ENCODE data around the gene CAMKMT. TPM values are rescaled to one million over a fixed set of nuclear protein-coding genes. Genes with fewer than 3 reads are reported as not detected.

CAMKMT gene
- polyA plus RNA-seq, 4 donors: 13.2 to 15.0 (median 14.1) TPM

DNA sequence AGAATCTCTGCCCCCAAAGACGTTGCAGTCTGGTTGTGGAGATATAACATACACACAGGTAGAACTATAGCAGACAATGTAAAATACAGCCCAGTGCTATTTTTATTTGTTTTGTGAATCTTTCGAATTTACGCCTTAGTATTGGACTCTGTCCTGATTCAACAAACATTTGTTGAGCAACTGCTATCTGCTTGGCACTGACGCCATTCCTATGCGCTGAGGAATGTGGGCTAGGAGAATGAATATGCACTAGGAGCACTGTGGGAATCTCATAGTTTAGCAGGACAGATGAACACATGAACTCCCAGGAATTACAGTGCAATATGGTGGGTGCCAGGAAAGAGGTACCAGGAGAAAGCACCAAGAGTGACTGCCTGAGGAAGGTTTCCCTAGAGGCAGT lies 398.1 kb downstream of the CAMKMT start:
- no peak for DNase-seq (ENCODE audit: low read depth in 4 of 4, low spot score in 3 of 4)

DNA sequence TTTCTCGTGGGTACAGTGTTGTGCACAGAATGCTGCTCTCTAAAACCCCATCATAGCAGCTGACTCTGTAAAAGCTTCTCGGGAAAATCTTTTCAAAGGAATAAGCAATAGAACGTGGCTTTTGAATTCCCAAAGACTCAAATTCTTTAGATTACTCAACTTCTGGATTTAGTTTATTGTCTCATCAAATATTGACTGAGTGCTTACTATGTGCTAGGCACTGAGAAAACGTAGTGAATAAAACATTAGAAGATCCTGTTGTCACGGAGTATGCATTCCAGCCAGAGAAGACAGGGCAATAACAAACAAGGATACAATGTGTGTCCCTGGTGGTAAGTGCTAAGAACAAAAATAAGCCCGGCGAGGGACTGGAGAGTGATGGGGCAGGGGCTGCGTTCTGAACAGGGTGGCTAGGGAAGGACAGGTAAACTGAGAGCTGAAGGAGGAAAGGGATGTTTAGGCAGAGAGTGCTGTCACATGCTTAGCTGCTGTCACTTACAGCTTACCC lies 401.6 kb downstream of the CAMKMT start:
- no peak for DNase-seq (ENCODE audit: low read depth in 4 of 4, low spot score in 3 of 4)

DNA sequence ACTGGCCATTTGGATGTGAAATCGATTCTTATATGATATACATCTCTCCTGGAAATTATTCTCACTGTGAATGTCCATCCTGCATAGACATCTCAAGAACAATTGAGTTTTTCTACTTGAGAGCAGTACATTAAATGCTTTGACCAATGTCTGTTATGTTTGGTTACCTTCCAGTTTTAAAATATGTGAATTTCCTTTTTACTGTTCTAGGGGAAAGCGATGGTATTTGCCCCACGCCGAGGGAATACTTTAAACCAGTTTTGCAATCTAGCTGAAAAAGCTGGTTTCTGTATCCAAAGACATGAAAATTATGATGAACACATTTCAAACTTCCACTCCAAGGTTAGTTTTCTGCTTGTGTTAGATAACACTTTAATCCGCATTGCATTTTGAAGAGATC lies 404.5 kb downstream of the CAMKMT start:
- DNase-seq (ENCODE audit: low read depth in 4 of 4, low spot score in 3 of 4): no peak

DNA sequence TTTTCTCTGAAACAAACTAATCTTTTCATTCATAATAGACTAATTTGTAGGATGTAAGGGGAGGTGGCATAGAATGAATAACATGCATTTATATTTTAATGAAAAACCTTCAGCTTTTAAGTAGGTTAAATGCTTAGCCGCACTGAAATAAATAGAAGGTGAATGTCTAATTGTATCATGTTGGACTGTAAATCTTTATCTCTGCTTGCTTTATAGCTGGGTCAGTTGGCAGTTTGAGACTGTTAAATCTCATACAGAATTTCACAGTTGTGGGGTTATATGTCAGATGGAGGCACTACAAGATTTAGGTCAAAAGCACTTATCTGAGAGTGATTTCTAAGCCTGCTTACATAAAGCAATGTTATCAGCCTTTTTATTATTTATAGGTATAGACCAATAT lies 405.0 kb downstream of the CAMKMT start:
- DNase-seq (ENCODE audit: low read depth in 4 of 4, low spot score in 3 of 4): no peak

DNA sequence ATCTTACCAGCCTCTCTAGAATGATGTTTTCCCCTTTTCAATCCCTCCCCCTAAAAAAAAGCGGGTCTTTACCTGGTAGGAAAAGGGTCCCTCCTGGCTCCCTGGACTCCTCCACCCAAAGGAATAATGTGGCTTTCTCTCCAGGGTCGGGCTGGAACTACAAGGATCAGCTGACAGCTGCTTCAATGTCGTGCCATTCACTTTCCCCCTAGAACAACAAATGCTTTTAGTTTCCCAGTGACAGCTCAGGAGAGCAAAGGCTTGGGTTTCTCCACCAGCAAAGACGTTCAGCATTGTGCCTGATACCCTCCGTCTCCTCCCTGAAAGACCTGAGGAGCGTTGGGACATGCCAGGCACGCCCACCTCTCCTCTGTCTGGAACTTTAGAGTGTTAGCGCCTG lies 405.9 kb downstream of the CAMKMT start:
- no peak for DNase-seq (ENCODE audit: low read depth in 4 of 4, low spot score in 3 of 4)

DNA sequence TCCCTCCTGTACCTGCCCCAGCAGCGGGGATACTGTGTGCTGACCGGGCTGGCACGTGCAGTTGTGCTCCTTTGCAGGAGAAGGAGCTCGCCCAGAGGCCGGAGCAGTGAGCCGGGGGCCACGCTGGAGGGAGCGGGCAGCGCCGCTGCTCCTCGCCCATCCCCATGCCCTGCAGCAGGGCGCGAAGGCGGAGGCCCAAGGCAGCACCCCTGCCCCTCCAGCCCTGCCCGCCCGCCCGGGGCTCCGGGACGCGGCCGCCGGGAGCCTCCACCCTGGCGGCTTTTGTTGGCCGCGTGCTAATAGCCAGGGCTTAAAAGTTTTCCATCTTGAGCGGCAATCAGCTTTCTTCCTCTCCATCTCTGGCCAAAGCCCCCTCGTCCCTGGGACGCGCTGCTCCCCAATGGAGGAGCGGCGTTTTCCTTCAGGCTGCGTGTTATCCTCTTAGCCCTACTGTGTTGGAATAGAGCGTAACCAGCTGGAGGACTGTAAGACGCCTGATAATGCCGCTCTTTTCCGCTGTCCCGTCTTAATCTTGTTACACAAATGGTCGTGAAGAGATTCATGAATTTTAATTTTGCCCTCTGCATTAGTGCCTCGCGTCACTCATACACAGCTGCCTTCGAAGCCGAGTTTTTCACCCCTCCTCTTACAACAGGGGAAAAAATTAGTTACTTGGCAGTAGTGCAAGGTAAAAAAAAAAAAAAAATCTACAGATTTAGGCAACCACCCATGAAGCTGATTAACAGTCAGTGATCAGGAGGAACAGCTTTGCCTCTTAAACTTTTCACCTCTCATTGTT lies 406.9 kb downstream of the CAMKMT start:
- DNase-seq (ENCODE audit: low read depth in 4 of 4, low spot score in 3 of 4): no peak

DNA sequence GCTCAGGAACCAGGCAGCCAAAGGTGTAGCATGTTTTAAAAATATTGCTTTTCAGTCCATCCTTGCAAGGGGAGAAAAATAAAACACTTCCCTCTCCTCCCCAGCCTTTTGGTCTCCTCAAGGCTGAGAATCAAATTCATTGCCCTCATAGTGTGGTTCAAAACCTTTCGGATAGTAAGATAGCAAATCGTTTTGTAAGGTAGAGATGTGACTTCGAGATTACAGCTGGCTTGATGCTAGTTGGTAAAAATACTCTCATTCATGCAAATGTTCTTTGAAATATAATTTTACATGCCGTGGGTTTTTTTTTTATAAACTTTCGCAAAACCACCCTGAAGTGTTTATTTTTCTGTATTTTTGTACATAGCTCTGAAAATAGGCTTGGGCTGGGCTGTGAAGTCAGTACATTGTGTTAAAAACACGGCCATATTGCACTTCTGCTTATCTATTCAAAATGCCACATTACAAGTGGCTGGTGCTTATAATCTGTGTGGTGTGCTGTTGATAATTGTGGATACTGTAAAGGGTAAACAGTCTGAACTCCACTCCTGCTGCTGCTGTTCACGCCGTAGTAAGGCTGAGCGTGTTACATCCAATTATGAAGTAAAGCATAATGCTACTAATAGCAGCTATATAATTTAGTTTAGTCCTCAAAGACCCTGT lies 407.7 kb downstream of the CAMKMT start:
- no peak for DNase-seq (ENCODE audit: low read depth in 4 of 4, low spot score in 3 of 4)

DNA sequence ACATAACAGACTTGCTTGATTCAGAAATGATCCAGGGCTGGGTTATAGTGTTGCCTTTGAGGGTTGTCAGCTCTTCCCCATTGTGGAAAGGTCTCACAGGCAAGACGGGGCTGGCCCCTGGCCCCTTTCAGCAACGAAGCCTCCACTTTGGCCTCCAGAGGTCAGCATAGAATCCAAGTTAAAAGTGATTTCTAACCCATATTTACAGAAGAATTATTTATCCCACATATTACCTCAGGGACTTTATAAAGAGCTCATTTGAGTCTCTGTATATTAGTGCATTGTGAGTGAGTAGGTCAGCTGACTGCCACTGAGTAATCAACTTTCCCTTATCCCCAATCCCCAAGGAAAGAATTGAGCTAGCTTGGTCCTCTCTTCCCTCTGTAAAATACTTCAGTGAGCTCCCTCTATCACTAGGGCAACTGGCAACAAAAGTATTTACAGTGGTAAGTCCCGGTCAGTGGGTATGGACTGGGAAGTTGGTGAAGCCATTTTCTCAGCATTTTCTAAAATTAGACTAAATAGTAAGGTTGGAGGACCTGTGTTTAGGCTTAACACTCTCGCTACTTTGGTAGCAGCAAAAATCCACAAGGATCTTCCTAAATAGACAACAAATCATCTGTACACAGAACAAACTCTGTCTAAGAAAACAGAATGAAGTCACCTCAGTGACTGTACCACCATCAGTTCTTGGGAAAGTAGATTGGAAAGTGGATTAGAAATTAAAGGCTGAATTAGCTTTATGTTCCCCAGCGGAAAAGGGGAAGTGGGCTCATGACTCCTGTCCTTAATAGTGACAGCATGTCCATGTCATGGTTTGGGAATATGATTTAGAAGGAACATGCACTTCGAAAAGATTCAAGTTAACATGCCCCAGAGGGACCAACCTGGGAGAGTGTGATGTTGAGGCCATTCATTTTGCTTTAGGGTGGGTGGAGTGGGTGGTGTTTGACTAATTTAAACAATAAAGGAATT lies 408.8 kb downstream of the CAMKMT start:
- no peak for DNase-seq (ENCODE audit: low read depth in 4 of 4, low spot score in 3 of 4)

DNA sequence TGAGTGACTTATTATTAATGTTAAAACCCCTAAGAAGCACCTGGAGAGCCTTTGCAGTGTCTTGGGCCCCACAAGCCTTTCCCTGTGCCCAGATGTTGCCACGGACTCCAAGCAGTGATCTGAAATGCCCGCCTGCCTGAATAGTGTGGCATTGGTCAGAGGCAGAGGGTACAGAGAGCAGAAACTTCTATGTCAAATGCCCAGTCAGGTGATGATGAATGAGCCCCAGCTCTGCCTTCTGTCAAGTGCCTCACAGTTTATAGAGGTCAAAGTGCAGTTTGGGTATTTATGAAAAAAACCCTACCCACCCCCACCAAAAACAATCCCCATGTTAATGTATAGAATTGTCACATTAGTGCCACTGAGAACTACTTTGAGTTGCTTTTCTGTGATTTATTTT lies 409.8 kb downstream of the CAMKMT start:
- no peak for DNase-seq (ENCODE audit: low read depth in 4 of 4, low spot score in 3 of 4)

DNA sequence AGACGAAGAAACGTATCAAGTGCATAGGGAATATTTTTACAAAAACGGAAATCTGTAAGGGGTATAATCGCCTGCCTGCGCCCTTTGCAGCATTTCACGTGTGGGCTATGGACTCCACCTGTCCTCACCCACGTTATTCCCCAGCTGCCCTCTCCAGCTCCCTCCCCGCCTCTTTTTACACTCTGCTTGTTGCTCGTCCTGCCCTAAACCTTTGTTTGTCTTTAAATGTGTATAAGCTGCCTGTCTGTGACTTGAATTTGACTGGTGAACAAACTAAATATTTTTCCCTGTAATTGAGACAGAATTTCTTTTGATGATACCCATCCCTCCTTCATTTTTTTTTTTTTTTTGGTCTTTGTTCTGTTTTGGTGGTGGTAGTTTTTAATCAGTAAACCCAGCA lies 410.4 kb downstream of the CAMKMT start:
- no peak for DNase-seq (ENCODE audit: low read depth in 4 of 4, low spot score in 3 of 4)

DNA sequence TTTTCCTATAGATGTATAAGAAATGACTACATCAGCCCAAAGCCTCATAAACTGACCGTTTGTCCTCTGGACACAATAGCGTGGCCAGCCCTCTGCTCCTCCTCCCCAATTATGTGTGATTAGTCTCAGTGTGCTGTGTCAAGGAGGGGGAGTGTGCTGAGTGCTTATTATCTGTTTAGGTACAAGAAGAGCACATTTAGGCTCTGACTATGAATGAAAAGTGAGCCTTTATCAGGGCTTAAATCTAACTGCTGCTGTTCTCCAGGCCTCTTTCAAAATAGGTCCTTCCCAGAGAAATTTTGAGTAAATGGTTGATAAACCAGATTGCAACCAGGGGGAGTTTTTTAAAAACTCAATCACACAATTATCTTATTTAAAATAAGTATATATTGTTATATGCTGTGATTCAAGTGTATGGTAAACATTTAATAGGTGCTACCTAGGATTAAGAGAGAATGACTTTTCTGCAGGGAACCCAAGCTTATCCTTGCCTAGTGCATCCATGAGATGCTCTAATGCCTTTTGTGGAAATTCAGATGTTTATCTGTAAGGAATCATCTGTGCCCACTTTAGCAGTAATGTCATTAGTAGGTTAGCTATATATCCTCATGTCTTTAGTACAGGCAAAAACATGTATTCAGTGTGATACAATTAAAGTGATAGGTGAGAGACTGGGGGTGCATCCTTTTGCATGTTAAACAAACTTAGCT lies 411.1 kb downstream of the CAMKMT start:
- DNase-seq (ENCODE audit: low read depth in 4 of 4, low spot score in 3 of 4): no peak

DNA sequence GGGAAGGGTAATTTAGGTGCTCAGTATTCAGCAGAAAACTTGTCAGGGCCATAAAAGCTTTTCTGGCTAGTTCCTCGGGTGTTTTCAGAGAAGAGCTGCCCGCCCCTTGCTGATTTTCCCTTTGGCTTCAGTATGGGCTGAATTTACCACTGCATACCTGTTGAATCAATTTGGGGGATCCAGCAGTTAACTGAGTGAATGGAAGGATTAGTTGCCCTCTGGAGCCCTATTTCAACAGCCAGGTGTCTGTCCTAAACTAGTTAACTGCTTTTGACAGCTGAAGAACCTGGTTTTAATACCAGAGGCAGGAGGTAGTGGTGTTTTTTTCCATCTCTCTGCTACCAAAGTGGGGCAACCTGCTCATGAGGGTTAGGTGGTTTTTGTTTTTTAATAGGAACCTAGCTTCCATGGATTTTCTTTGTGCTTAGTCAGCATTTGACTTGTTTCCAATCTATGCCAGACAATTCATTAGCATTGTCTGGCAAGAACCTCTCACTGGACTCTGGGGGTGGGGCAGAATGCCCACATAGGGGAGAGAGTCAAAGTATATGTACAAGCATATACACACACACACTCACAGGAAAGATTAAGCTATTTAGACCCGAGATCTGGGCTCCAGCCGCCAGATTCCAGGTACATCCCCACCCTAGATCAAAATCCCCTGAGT lies 413.2 kb downstream of the CAMKMT start:
- no peak for DNase-seq (ENCODE audit: low read depth in 4 of 4, low spot score in 3 of 4)

DNA sequence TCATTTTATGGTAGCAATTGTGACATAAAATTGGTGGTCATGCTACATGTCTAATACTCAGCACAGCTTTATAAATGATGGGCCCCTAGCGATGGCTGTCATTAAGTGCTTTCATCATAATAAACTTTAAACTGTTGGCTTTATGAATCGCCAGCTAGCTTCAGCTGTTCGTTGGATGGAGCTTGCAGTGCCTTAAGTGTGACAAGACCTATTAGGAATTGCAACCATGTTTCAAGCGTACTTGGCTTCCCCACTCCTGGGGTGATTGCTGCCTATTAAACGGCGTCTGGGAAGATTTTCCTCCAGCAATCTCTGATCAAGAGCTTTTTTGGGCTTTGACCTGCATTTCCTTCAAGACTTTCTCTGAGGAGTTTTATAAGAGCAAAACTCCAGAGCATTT lies 415.3 kb downstream of the CAMKMT start:
- no peak for DNase-seq (ENCODE audit: low read depth in 4 of 4, low spot score in 3 of 4)

DNA sequence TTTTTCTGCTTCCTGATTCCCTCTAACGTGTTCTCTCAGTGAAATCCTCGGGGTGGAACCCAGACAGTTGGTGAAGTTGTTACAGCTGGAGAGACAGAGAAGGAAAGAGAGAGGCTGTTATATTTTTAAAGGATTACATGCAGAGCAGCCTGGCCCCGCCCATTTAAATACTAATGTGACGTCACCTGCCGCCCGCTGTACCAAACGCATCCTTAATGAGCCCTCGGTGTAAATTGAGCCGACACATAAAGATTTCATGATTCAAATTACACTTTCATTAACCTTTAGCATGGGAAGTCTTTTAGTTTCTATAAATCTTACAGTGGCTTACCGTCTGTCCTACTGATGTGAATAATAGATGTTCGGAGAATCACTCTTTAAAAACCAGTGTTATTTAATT lies 415.8 kb downstream of the CAMKMT start:
- DNase-seq (ENCODE audit: low read depth in 4 of 4, low spot score in 3 of 4): no peak

DNA sequence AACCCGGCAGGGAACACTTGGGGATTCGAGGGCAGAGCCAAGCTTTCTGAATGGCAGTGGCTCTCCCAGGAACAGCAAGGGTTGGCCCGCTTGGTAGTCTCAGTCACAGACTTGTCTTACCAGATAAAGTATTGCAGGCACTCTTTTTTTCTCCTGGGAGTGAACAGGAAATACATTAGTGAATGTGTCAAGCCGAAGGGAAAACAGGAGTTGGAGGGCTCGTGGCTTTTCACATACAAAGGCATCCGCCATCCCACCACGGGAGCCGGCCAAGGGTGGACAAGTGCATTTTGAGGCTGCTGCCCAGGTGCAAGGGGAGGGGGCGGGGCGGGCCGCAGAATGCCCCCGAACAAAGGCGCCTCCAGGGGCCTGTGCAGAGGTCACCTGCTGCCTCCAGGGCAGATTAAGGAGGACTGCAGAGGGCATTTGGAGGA lies 416.5 kb downstream of the CAMKMT start:
- no peak for DNase-seq (ENCODE audit: low read depth in 4 of 4, low spot score in 3 of 4)

DNA sequence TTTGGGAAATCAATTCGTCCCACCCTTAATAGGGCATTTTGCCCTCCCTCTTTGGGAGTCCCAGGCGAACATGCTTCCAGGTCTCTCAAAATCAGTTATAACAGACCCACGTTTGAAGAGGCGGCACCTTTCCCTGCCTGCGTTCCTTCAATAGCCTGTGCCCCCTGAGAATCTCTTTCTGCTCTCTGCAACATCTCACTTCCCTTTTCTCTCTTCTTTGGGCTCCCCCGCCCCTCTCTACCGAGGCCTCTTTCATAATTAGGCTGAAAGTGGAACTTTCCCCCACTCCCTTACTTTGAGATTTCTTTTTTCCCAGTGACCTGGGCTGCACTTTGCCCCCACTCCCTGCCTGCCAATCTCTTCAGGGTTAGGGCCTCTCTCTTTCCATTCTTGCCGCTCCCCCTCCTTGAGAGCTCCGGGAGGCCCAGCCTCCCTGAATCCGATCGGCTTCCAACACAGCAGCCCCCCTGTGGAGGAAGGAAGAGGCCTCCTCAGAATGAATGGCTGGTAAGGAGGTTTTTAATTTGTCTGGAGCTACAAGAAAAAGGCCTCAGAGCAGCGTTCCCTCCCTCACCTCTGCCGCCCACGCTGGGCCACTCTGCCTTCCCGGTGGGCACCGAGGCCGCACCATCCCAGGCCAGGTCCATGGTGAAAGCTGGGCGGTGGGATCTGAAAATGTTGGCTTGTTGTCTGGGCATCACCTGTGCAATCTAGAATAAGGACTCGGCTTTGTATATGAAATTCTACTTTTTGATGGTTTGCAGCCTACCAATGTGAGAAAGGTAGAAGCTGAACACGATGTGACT lies 417.1 kb downstream of the CAMKMT start:
- DNase-seq (ENCODE audit: low read depth in 4 of 4, low spot score in 3 of 4): no peak

DNA sequence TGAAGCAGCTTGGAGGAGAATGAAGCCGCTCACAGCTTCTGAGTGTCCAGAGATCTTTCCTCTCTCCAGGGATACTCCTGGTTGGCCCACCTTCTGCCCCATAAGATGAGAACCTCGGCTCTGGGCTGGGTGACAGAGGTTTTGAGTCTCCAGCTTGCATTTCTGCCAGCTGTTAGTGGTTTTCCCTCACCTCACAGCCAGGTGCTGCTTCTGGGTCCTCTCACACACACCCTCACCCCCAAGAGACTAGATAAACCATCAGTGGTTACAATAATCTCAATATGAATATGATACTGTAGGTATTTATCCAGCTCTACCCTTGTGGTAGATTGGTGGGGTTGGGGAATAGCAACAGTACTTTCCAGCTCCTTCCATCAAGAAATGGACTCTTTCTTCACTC lies 418.0 kb downstream of the CAMKMT start:
- DNase-seq (ENCODE audit: low read depth in 4 of 4, low spot score in 3 of 4): no peak

DNA sequence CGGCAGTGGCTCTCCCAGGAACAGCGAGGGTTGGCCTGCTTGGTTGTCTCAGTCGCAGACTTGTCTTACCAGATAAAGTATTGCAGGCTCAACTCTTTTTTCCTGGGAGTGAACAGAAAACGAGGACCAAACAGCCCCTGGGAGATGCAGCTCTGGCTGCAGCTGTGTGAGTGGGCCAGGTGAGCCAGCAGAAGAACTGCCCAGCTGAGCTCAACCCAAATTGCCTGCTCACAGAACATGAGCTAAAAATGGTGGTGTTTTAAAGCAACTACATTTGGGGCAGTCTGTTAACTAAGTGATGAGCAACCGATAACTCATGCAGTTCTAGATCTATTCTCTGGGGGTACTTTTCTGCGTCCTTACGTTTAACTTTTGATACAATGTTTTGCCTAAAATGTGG lies 418.7 kb downstream of the CAMKMT start:
- no peak for DNase-seq (ENCODE audit: low read depth in 4 of 4, low spot score in 3 of 4)

DNA sequence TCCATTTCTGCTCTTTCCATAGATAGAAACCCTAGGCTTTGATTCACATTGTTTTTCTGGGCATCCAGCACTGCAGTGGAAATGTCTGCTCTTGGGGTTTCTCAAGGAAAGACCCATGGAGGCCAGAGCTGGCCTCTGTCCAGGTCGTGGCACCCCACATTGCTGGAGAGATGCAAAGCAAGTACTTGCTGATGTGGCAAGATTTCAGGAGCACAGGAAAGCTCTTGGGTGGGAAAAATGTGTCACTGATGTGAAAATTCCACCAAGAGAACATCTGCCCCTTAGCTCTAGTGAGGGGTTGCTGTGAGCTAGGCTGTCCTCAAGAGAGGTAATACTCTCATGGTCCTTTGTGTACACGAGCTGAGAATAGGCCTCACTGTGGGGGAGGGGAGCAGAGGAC lies 423.7 kb downstream of the CAMKMT start:
- DNase-seq (ENCODE audit: low read depth in 4 of 4, low spot score in 3 of 4): no peak
